Ovary (tissue), 10 donors: Measurements from ENCODE around the gene NPFFR1. TPM values are rescaled to one million over a fixed set of nuclear protein-coding genes. Genes with fewer than 3 reads are reported as not detected.

Experiments used
- DNase-seq, 5 donors: peaks; one replicate each; pipeline ENCODE4 v3.0.0-alpha.2; 2019 to 2020
- H3K27ac ChIP-seq, 2 donors: fragments of 200-600 bp; one replicate each; pipeline versions ENCODE4 v1.5.1 to v1.8.0; 2019 to 2022
- H3K27me3 ChIP-seq: fragments of 200-600 bp; one replicate; pipeline ENCODE4 v1.8.0; 2022
- H3K36me3 ChIP-seq: fragments of 200-600 bp; sonication (generic); one replicate; pipeline ENCODE4 v1.5.1; 2019
- H3K4me1 ChIP-seq: one replicate; pipeline ENCODE4 v1.8.1; 2013; ENCODE audit warnings: mild to moderate bottlenecking, moderate library complexity; ENCODE audit not compliant: insufficient read depth
- H3K4me3 ChIP-seq: fragments of 200-600 bp; sonication (generic); one replicate; pipeline ENCODE4 v1.5.1; 2017
- H3K9me3 ChIP-seq, 2 donors: fragments of 200-600 bp in 1 of 2; sonication (generic) in 1 of 2; one replicate each; pipeline versions ENCODE4 v1.5.1 to v1.8.1; 2013 to 2019; ENCODE audit warnings: mild to moderate bottlenecking in 1 of 2, moderate library complexity in 1 of 2
- CTCF ChIP-seq, 3 donors: fragments of 450-650 bp in 2 of 3; fragments of 200-600 bp in 1 of 3; IDR thresholded peaks; one replicate each; pipeline versions ENCODE4 v1.5.1 to v1.8.0; 2016 to 2022; ENCODE audit warnings: antibody characterized with exemption in 3 of 3, mild to moderate bottlenecking in 1 of 3
- EP300 ChIP-seq: sonication (generic); formaldehyde crosslinking; IDR thresholded peaks from one replicate; pipeline ENCODE4 v1.6.1; 2017; ENCODE audit warnings: antibody characterized with exemption
- POLR2A ChIP-seq: fragments of 450-650 bp; IDR thresholded peaks from one replicate; pipeline ENCODE4 v1.6.1; 2017; ENCODE audit warnings: antibody characterized with exemption, mild to moderate bottlenecking, moderate library complexity
- WGBS, 3 donors: extraction: QIAGEN DNeasy Blood & Tissue Kit in 1 of 3; methylation state at CpG; one replicate each; pipeline versions ENCODE4 v1.1.5 to v1.1.7; 2013 to 2017; 5-methylcytosine and 5-hydroxymethylcytosine counted together
- intact Hi-C, 4 donors: fragments of 100-400 bp; cut with DNase I; formaldehyde crosslinking; loops; one replicate each; pipeline versions ENCODE4 v1.11.0 to v1.15.1; 2022 to 2023
- long read RNA-seq, 3 donors: library from polyadenylated mRNA in 2 of 3; unstranded in 2 of 3; transcript quantifications; one replicate each; pipeline ENCODE4 v2.0.0 and lab custom pipeline, GENCODE V29; 2021 to 2026
- polyA plus RNA-seq, 2 donors: library from polyadenylated mRNA; stranded (reverse); fragments of 200-250 nt in 1 of 2; fragments of 350-450 nt in 1 of 2; fragmentation: Illumina TruSeq in 1 of 2; extraction: RNeasy Lipid Tissue Mini Kit (QIAGEN cat#74804) in 1 of 2; gene quantifications; one replicate each; pipeline ENCODE4 v1.2.3, GENCODE V29; 2013 to 2014
- total RNA-seq, 7 donors: library from RNA; depleted of rRNA in 2 of 7; stranded (reverse); fragments of >200 nt in 2 of 7; fragmentation: NEBNext Ultra II Directional in 3 of 7; extraction: Animal tissue kit (Norgen Biotek cat#: 25700) in 3 of 7; gene quantifications; one replicate each; pipeline versions ENCODE4 v1.1.0 to v1.2.4, GENCODE V29; 2016 to 2023
- donor health status: DM: no; HTN: no; CAD: no; lungs with moderate emphysema.
- donor health status: DM: no; HTN: no; CAD: no.
- donor health status: Bipolar disorder and iron deficiency.
- donor health status: DM: yes; HTN: yes; CAD: no.
- donor health status: DM: no; HTN: no; CAD: no.
- donor health status: DM: yes; HTN: yes; CAD: no.

Gene NPFFR1
- total RNA-seq: 1 to 10 TPM in 1 of 7 donors, under 1 TPM in 6; 0.15 to 1.1 (median 0.24) TPM
- polyA plus RNA-seq: under 1 TPM; 0.04 to 0.10 TPM
- long read RNA-seq, donor 1: 0 reads
- long read RNA-seq, donor 2: 0 reads
- long read RNA-seq, donor 3, partial matches to known transcripts: 0 of 1 reads
- long read RNA-seq, donor 3, other reads (novel, unspliced or antisense): 1 of 1 reads

- WGBS, 3 donors: 9 to 24% (median 10%) methylated on average over 27 to 63 of the region's 63 CpGs
- H3K27me3 ChIP-seq: no peaks in the 10 kb centered on the region
Observed at GRCh38 chr10:70283445-70284399, at the start of gene NPFFR1. Gene NPFFR1 (minus strand): TSS chr10:70284004. CDS start chr10:70283676, 328 bp downstream.

GRCh38 chr10:70333268-70333667 lies 49.5 kb upstream of the NPFFR1 start:
- intact Hi-C loops: no loop called here

More at GRCh38 chr10:70283445-70284399, at the start of gene NPFFR1:
- Histone ChIP-seq H3K4me1 (peaks cover 2% of the 10 kb centered on the region), H3K9me3 (no peaks in the 10 kb centered on the region), H3K36me3 (no peaks in the 10 kb centered on the region), H3K4me3 (no peak within 1 kb of the TSS), H3K27ac (no peak within 1 kb of the TSS)
- peak in 1 of 5 donors; percentile 31 for DNase-seq
- TF ChIP-seq CTCF (IDR thresholded peaks at IDR 0.05) (no peak), EP300 (no peak), POLR2A (no peak)
- intact Hi-C loops: loop anchor here in 1 of 4 donors (10.0 kb wide), 1 partner anchor 81 kb away; no protein-coding TSS in a partner anchor

GRCh38 chr10:70331486-70332268 lies 47.9 kb upstream of the NPFFR1 start:
- DNase-seq: peak in 2 of 5 donors; percentile 41 to 51
- 44 to 59% (median 57%) methylated on average over 10 of the region's 10 CpGs for WGBS, 3 donors

More at GRCh38 chr10:70333268-70333667, 49.5 kb upstream of the NPFFR1 start:
- TF ChIP-seq CTCF (IDR thresholded peaks at IDR 0.05): no peak
- no peak for TF ChIP-seq EP300
- no peak for TF ChIP-seq POLR2A
- Histone ChIP-seq H3K9me3 (no peaks in the 10 kb centered on the region), H3K27me3 (no peaks in the 10 kb centered on the region), H3K27ac (no peak overlapping the region), H3K36me3 (no peaks in the 10 kb centered on the region), H3K4me1 (peaks cover 8% of the 10 kb centered on the region), H3K4me3 (no peak overlapping the region)
- WGBS, 3 donors: 97 to 100% (median 100%) methylated on average over 2 of the region's 2 CpGs
- DNase-seq: no peak

More at GRCh38 chr10:70331486-70332268, 47.9 kb upstream of the NPFFR1 start:
- TF ChIP-seq CTCF (IDR thresholded peaks at IDR 0.05): no peak
- TF ChIP-seq POLR2A: no peak
- no peak for TF ChIP-seq EP300
- Histone ChIP-seq H3K36me3 (no peaks in the 10 kb centered on the region), H3K9me3 (no peaks in the 10 kb centered on the region), H3K4me3 (no peak overlapping the region), H3K4me1 (peaks cover 8% of the 10 kb centered on the region), H3K27ac (no peak overlapping the region), H3K27me3 (no peaks in the 10 kb centered on the region)
- intact Hi-C loops: no loop called here
